Natural killer cell (primary cell): ENCODE measurements around the gene STAU1. TPM values are rescaled to one million over a fixed set of nuclear protein-coding genes. Genes with fewer than 3 reads are reported as not detected.

Experiments used
- ATAC-seq, 3 donors: fragments of 150-1000 bp in 2 of 3; fragments of 200-7000 bp in 1 of 3; cut with Tn5 transposase; 1 replicate in 1 of 3; 2 replicates in 2 of 3; pipeline ENCODE4 v1.10.0; 2021; ENCODE audit warnings: mild to moderate bottlenecking in 2 of 3, moderate library complexity in 2 of 3
- DNase-seq, 2 donors: peaks; one replicate each; pipeline versions ENCODE4 v3.0.0 to v3.0.0-alpha.2; 2013 to 2021; ENCODE audit warnings: mixed read lengths in 1 of 2
- H3K27ac ChIP-seq: one replicate; pipeline ENCODE4 v1.5.1; 2013; ENCODE audit warnings: mild to moderate bottlenecking, low read length
- H3K27me3 ChIP-seq: one replicate; pipeline ENCODE4 v1.6.1; 2013; ENCODE audit warnings: low read length; ENCODE audit not compliant: control insufficient read depth, insufficient read depth
- H3K36me3 ChIP-seq: one replicate; pipeline ENCODE4 v1.6.1; 2013; ENCODE audit warnings: low read length; ENCODE audit not compliant: control insufficient read depth, insufficient read depth
- H3K4me1 ChIP-seq: one replicate; pipeline ENCODE4 v1.6.1; 2013; ENCODE audit warnings: low read length; ENCODE audit not compliant: control insufficient read depth, insufficient read depth
- H3K4me3 ChIP-seq: one replicate; pipeline ENCODE4 v1.5.1; 2013; ENCODE audit warnings: low read length
- H3K9me3 ChIP-seq: one replicate; pipeline ENCODE4 v1.6.1; 2013; ENCODE audit warnings: low read length; ENCODE audit not compliant: control insufficient read depth, insufficient read depth
- H3K27ac Mint-ChIP-seq, 2 donors: one replicate each; pipeline ENCODE4 v1.8.0; 2022; ENCODE audit warnings: mild to moderate bottlenecking in 2 of 2, mixed read lengths in 2 of 2, moderate library complexity in 1 of 2
- H3K27me3 Mint-ChIP-seq, 2 donors: one replicate each; pipeline ENCODE4 v1.8.0; 2022; ENCODE audit warnings: low read depth in 2 of 2, mixed read lengths in 2 of 2
- H3K36me3 Mint-ChIP-seq: one replicate; pipeline ENCODE4 v1.8.0; 2022; ENCODE audit warnings: mixed read lengths
- H3K4me1 Mint-ChIP-seq, 2 donors: one replicate each; pipeline ENCODE4 v1.8.0; 2022; ENCODE audit warnings: mixed read lengths in 2 of 2
- H3K4me3 Mint-ChIP-seq: one replicate; pipeline ENCODE4 v1.8.0; 2022; ENCODE audit warnings: mild to moderate bottlenecking, moderate library complexity, mixed read lengths
- H3K9me3 Mint-ChIP-seq, 2 donors: one replicate each; pipeline ENCODE4 v1.8.0; 2022; ENCODE audit warnings: mixed read lengths in 2 of 2
- WGBS: methylation state at CpG from one replicate; pipeline ENCODE4 v1.1.7; 2013; ENCODE audit warnings: missing lambda C conversion rate; ENCODE audit not compliant: insufficient coverage; 5-methylcytosine and 5-hydroxymethylcytosine counted together
- intact Hi-C: fragments of 100-400 bp; cut with micrococcal nuclease; formaldehyde crosslinking; loops from one replicate; pipeline ENCODE4 v1.14.2; 2022
- total RNA-seq, 4 donors: library from RNA; stranded (reverse); fragments of 120-200 nt in 1 of 4; gene quantifications; one replicate each; pipeline versions ENCODE4 v1.2.3 to v1.2.4, GENCODE V29; 2013 to 2022
- TF ChIP-seq, protein P1 (sequence below): fragments of 200-600 bp; IDR thresholded peaks from one replicate; pipeline ENCODE4 v1.8.0; 2022; ENCODE audit warnings: antibody characterized with exemption

Gene STAU1
- total RNA-seq, 3 donors from 2014 or later (not counting 1 experiment from before 2014, with no cell fraction given), result 47.3 to 54.9 (median 49.9) TPM

DNA sequence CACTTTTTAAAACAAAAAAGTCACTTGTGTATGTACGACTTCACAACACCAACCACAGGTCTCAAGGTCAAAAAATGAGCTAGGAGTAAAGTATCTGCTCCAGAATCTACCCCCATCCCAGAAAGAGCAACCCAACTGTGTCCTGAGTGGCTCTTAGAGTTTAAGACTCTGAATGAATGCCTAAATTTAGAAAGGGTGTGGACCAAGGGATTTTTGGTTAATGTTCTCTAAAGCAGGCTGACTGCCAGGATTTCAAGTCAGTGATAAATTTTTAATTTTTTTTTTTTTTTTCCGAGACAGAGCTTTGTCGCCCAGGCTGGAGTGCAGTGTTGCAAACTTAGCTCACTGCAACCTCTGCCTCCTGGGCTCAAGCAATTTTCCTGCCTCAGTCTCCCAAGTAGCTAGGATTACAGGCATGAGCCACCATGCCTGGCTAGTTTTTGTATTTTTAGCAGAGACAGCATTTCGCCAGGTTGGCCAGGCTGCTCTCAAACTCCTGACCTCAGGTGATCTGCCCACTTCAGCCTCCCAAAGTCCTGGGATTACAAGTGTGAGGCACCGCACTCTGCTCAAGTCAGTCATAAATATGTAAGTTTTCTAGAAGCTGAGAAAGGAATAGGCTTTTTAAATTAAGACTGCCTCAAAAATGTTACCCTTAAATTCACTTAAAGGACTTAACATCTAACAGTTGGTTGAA is 20.2 kb downstream of the STAU1 start:
- peaks cover 34 to 37% of the 10 kb centered on the region in 2 donors for H3K4me1 Mint-ChIP-seq
- H3K27me3 Mint-ChIP-seq, result no peaks in the 10 kb centered on the region
- 83% methylated on average over 5 of the region's 5 CpGs for WGBS

DNA sequence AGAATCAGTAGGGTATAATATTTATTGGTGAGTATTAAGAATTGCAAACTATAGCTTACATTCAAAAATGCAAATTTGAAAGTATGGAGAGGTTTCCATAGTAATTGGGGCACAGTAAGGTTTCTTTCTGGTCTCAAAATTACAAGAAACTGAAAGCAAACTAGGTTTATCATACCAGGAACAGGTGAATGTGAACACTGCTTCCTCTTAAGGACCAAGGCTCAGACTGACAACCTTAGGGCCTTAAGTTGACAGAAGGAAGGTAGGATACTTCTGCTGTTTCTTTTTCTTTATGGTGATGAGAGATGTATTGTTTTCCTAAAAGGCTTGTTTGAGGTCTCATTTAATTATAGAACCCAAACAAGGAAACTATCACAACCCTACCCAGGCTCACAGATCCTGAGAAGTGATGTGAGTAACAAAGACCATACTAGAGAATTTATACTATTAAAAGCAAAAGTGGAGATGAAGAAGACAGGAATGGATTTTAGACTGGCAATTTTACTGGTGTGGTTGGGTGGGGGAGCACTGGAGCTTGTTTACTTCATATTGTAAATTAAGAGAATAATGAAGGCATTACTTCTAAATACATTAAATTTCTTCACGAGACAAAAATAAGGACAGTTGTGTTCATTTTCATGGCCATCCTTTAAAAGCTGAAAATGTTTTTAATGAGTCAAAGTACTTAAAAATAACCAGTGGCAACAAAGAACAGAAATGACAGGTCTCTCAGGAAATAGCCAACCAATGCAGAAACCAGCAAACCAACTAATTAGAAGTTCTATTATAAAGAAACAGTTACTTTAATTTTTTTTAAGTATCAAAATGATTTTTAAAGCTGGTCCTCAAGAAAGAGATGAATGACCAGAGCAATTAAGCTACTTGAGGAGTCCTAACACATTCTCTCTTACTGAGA is 21.3 kb downstream of the STAU1 start:
- intact Hi-C loops, result no loop called here
- ATAC-seq, result peak in 1 of 3 donors; percentile 34

More for the DNA sequence above, 20.2 kb downstream of the STAU1 start:
- Histone ChIP-seq H3K4me1 (no peaks in the 10 kb centered on the region), H3K4me3 (no peak overlapping the region), H3K9me3 (no peaks in the 10 kb centered on the region), H3K27me3 (no peaks in the 10 kb centered on the region), H3K36me3 (peaks cover 24% of the 10 kb centered on the region), H3K27ac (no peak overlapping the region)
- H3K9me3 Mint-ChIP-seq, result no peaks in the 10 kb centered on the region
- TF ChIP-seq, protein P1, sequence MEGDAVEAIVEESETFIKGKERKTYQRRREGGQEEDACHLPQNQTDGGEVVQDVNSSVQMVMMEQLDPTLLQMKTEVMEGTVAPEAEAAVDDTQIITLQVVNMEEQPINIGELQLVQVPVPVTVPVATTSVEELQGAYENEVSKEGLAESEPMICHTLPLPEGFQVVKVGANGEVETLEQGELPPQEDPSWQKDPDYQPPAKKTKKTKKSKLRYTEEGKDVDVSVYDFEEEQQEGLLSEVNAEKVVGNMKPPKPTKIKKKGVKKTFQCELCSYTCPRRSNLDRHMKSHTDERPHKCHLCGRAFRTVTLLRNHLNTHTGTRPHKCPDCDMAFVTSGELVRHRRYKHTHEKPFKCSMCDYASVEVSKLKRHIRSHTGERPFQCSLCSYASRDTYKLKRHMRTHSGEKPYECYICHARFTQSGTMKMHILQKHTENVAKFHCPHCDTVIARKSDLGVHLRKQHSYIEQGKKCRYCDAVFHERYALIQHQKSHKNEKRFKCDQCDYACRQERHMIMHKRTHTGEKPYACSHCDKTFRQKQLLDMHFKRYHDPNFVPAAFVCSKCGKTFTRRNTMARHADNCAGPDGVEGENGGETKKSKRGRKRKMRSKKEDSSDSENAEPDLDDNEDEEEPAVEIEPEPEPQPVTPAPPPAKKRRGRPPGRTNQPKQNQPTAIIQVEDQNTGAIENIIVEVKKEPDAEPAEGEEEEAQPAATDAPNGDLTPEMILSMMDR, result no peak
- DNase-seq (no peak), ATAC-seq (no peak)
- H3K4me3 Mint-ChIP-seq, result no peak overlapping the region
- intact Hi-C loops, result no loop called here
- H3K36me3 Mint-ChIP-seq, result no peaks in the 10 kb centered on the region
- H3K27ac Mint-ChIP-seq, result peak overlapping the region; percentile 79 to 87

DNA sequence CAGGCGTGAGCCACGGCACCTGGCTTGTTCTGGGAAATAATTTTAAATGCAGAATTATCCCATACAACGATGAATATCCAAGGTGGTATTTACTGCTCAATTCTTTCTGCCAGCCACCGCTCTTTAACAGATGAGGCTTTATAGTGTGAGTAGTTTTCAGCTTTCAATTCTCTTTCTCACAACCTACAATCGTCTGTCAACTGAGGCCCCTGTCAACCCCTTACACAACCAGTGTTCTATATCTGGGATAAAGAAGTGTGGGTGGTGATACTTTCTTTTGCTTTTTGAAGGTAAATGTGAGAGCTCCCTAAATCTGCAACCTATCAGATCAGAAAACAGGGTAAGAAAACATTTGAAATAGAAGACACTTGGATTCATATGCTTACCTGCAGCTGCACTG is 22.5 kb downstream of the STAU1 start:
- no peaks in the 10 kb centered on the region for H3K9me3 Mint-ChIP-seq
- H3K4me3 Mint-ChIP-seq, result no peak overlapping the region
- H3K27me3 Mint-ChIP-seq, result no peaks in the 10 kb centered on the region
- WGBS, result 90% methylated on average over 3 of the region's 5 CpGs
- no peaks in the 10 kb centered on the region for H3K9me3 ChIP-seq
- no peak overlapping the region for H3K4me3 ChIP-seq
- no peaks in the 10 kb centered on the region for H3K36me3 Mint-ChIP-seq
- intact Hi-C loops, result no loop called here
- TF ChIP-seq, protein P1, result no peak
- ATAC-seq (no peak), DNase-seq (no peak)
- peaks cover 36 to 49% of the 10 kb centered on the region in 2 donors for H3K4me1 Mint-ChIP-seq
- no peaks in the 10 kb centered on the region for H3K4me1 ChIP-seq
- no peak overlapping the region for H3K27ac ChIP-seq
- no peaks in the 10 kb centered on the region for H3K27me3 ChIP-seq
- H3K36me3 ChIP-seq, result peaks cover 10% of the 10 kb centered on the region
- peak overlapping the region; percentile 79 to 87 for H3K27ac Mint-ChIP-seq

More for the DNA sequence above, 21.3 kb downstream of the STAU1 start:
- Mint-ChIP-seq H3K27me3 (no peaks in the 10 kb centered on the region), H3K27ac (peak overlapping the region; percentile 79 to 87), H3K9me3 (no peaks in the 10 kb centered on the region), H3K4me1 (peaks cover 34 to 46% of the 10 kb centered on the region in 2 donors), H3K4me3 (peak overlapping the region; percentile 21), H3K36me3 (no peaks in the 10 kb centered on the region)
- Histone ChIP-seq H3K4me3 (no peak overlapping the region), H3K27me3 (no peaks in the 10 kb centered on the region), H3K36me3 (peaks cover 15% of the 10 kb centered on the region), H3K27ac (peak overlapping the region; percentile 28), H3K9me3 (no peaks in the 10 kb centered on the region), H3K4me1 (no peaks in the 10 kb centered on the region)
- TF ChIP-seq, protein P1, result no peak
- DNase-seq, result no peak
- no CpG with 5 or more reads among the region's 1 CpG for WGBS
